Activated CD4-positive, alpha-beta T cell treated with anti-CD3 and anti-CD28 coated beads, Interleukin-2, amount 10 ng/mL, durations not matched to agents 7 days and 5 days (primary cell): ENCODE measurements around the gene SEPHS1. TPM values are rescaled to one million over a fixed set of nuclear protein-coding genes. Genes with fewer than 3 reads are reported as not detected.

Experiments used
- CTCF ChIA-PET: fragments of 350-600 bp; sonication (Branson Sonifier 250); formaldehyde crosslinking; loops from one replicate; lab custom pipeline; 2021; ENCODE audit warnings: antibody characterized with exemption; lab: Charles Lee
- POLR2A ChIA-PET: fragments of 350-600 bp; sonication (Branson Sonifier 250); formaldehyde crosslinking; loops from one replicate; lab custom pipeline; 2021; ENCODE audit warnings: antibody characterized with exemption; lab: Charles Lee
- DNase-seq: peaks from one replicate; pipeline ENCODE4 v3.0.0-alpha.2; 2020
- H3K27ac Mint-ChIP-seq: one replicate; pipeline ENCODE4 v1.8.0; 2021; ENCODE audit warnings: mild to moderate bottlenecking, moderate library complexity, mixed read lengths
- H3K27me3 Mint-ChIP-seq: one replicate; pipeline ENCODE4 v1.8.0; 2021; ENCODE audit warnings: mixed read lengths
- H3K36me3 Mint-ChIP-seq: one replicate; pipeline ENCODE4 v1.8.0; 2021; ENCODE audit warnings: low read depth, mixed read lengths
- H3K4me1 Mint-ChIP-seq: one replicate; pipeline ENCODE4 v1.8.0; 2021; ENCODE audit warnings: mixed read lengths
- H3K4me3 Mint-ChIP-seq: one replicate; pipeline ENCODE4 v1.8.0; 2021; ENCODE audit warnings: mild to moderate bottlenecking, moderate library complexity, mixed read lengths
- H3K9me3 Mint-ChIP-seq: one replicate; pipeline ENCODE4 v1.8.0; 2021; ENCODE audit warnings: mixed read lengths
- total RNA-seq, 2 experiments: library from RNA; stranded (reverse); gene quantifications; one replicate each; pipeline ENCODE4 v1.2.3, GENCODE V29; 2021

SEPHS1 gene
- total RNA-seq, 2 experiments from 2014 or later, result 74.4 to 74.9 TPM

DNA sequence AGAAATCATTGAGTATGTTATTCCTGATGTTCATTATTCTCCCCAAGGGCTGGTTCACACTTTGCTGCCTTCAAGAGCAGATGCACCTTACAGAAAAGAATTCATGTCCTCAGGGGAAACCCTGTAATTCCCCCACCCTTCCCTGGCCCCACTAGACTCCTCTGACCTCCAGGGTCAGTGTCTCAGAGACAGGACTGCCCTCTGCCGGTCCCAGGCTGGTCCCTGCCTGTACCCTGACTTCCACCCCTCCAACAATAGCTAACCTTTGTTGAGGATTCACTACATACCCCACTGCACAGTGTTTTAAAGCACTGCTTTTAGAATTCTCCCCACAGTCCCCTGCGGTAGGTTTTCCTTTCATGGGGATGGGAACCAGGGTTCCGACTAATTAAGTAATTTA, 4.4 kb upstream of the SEPHS1 start:
- Mint-ChIP-seq H3K36me3 (no peaks in the 10 kb centered on the region), H3K4me1 (peaks cover 38% of the 10 kb centered on the region), H3K27me3 (peaks cover 3% of the 10 kb centered on the region), H3K27ac (peak overlapping the region; percentile 78), H3K9me3 (no peaks in the 10 kb centered on the region), H3K4me3 (no peak overlapping the region)
- no peak for DNase-seq
- ChIA-PET CTCF (interaction anchor here (1.0 kb wide), 1 partner anchor 24 kb away, joined by 3 read pairs; no protein-coding TSS in a partner anchor), POLR2A (no interaction called here)

DNA sequence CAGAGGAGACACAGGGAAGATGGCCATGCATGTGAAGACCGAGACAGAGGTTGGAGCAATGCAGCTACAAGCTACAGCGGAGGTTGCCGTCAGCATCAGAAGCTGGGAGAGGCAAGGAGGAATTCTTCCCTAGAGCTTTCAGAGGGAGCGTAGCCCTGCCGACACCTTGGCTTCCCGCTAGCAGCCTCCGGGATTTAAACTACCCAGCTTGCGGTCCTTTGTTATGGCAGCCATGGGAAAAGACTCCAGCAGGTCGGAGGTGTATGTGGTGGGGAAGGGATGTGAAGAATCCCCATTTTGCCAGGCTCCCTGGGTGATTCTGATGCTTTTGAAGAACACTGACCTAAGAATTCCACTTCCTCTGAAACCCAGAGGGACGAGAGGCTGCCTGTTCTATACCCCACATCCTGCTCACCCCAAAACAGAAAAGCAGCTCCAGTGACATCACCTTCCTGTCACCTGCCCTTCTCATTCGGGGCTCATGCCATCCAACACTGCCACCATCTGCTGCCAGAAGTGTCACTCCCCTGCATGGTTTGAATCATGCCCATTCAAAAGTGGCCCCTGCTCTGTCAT, 3.3 kb upstream of the SEPHS1 start:
- Mint-ChIP-seq H3K4me1 (peaks cover 40% of the 10 kb centered on the region), H3K27me3 (peaks cover under 1% of the 10 kb centered on the region), H3K9me3 (no peaks in the 10 kb centered on the region), H3K4me3 (no peak overlapping the region), H3K27ac (peak overlapping the region; percentile 63), H3K36me3 (no peaks in the 10 kb centered on the region)
- ChIA-PET CTCF (interaction anchor here (0.6 to 3.9 kb wide), 3 partner anchors 49 to 894 kb away, joined by 3 to 19 read pairs (median 3); no protein-coding TSS in a partner anchor), POLR2A (no interaction called here)
- peak; percentile 69 for DNase-seq

- ChIA-PET POLR2A (interaction anchor here (0.6 kb wide), 1 partner anchor 9 kb away, joined by 5 read pairs; no protein-coding TSS in a partner anchor), CTCF (interaction anchor here (0.8 to 3.9 kb wide), 6 partner anchors 8 to 50 kb away, joined by 3 to 19 read pairs (median 4); partner anchors contain the start of gene PHYH)
- Mint-ChIP-seq H3K27ac (peak overlapping the region; percentile 98), H3K27me3 (no peaks in the 10 kb centered on the region), H3K4me3 (peak overlapping the region; percentile 91), H3K36me3 (peaks cover 7% of the 10 kb centered on the region), H3K9me3 (no peaks in the 10 kb centered on the region), H3K4me1 (peaks cover 57% of the 10 kb centered on the region)
- peak; percentile 42 for DNase-seq
Observed at GRCh38 chr10:13349463-13350274, 1.6 kb upstream of the SEPHS1 start.

- Mint-ChIP-seq H3K4me1 (peaks cover 65% of the 10 kb centered on the region), H3K27ac (peak overlapping the region; percentile 82), H3K4me3 (peak overlapping the region; percentile 51), H3K9me3 (no peaks in the 10 kb centered on the region), H3K36me3 (peaks cover 20% of the 10 kb centered on the region), H3K27me3 (no peaks in the 10 kb centered on the region)
- CTCF ChIA-PET, result no interaction called here
- POLR2A ChIA-PET, result no interaction called here
- DNase-seq, result peak; percentile 78
Observed at GRCh38 chr10:13347500-13348156, 465 bp downstream of the SEPHS1 start.

DNA sequence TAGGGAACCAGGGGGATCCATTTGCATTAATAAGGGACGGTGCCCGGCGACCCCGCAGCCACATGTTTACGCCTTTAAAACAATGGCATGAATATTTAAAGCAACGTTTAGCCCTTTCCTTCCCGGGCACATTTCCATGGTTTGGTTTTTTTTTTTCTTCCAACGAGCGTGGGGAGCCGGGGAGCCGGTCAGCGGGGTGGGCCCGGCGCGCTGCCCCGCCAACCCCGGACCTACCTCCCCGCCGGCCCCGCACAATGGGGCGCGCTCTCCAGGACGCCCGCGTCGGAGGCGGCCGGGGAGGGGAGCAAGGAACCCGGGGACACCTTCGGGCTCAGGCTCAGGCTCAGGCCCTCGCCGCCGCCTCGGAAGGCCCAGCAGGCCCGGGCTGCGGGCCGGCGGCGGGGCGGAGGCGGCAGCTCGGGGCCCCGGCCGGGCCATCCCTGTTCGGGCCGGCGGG, 1.0 kb downstream of the SEPHS1 start:
- Mint-ChIP-seq H3K9me3 (no peaks in the 10 kb centered on the region), H3K36me3 (peaks cover 20% of the 10 kb centered on the region), H3K27ac (peak overlapping the region; percentile 91), H3K27me3 (no peaks in the 10 kb centered on the region), H3K4me1 (peaks cover 62% of the 10 kb centered on the region), H3K4me3 (peak overlapping the region; percentile 86)
- DNase-seq, result peak; percentile 24
- POLR2A ChIA-PET, result no interaction called here
- CTCF ChIA-PET, result no interaction called here

DNA sequence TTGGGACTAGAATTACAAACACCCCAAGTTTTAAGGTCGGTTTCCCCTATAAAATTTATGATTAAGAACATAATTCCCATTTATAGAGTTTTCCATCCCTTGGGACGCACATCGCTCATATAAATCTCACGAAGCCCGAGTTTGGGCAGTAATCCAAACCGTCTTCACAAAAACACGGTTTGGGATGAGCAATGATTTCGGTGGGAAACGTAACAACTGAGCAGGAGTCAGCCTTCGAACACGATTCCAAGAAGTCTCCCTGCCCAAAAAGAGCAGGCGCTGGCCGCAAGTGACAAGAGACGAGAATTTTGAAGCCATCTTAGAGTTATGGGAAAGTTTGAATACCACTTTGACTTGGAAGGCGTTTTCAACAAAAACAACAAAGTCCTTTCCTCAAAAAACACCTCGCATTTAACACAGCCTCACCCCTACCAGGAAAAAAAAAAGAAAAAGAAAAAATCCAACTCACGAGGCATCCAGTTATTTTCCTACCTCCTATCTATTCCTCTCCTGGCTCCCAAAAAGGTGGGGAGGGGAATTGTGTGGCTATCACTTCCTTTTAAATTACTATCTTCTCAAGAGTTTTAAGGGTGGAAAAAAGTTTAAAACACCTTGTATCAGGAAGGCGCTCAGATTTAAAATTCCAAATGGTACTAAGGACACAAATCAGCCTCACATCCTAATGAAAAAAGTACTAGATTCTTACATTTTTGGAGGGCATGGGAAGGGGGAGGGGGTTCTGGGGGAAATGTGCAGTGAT, 1.6 kb downstream of the SEPHS1 start:
- Mint-ChIP-seq H3K4me3 (peak overlapping the region; percentile 86), H3K27me3 (no peaks in the 10 kb centered on the region), H3K9me3 (no peaks in the 10 kb centered on the region), H3K4me1 (peaks cover 56% of the 10 kb centered on the region), H3K27ac (peak overlapping the region; percentile 91), H3K36me3 (peaks cover 20% of the 10 kb centered on the region)
- ChIA-PET CTCF (no interaction called here), POLR2A (no interaction called here)
- no peak for DNase-seq

- Mint-ChIP-seq H3K36me3 (peaks cover 56% of the 10 kb centered on the region), H3K27ac (peak overlapping the region; percentile 91), H3K4me1 (peaks cover 56% of the 10 kb centered on the region), H3K4me3 (peak overlapping the region; percentile 65), H3K9me3 (no peaks in the 10 kb centered on the region), H3K27me3 (no peaks in the 10 kb centered on the region)
- DNase-seq, result peak; percentile 53
- POLR2A ChIA-PET, result interaction anchor here (0.7 kb wide), 1 partner anchor 9 kb away, joined by 5 read pairs; no protein-coding TSS in a partner anchor
- CTCF ChIA-PET, result interaction anchor here (0.6 to 1.4 kb wide), 4 partner anchors 9 to 1274 kb away, joined by 3 to 6 read pairs (median 4); no protein-coding TSS in a partner anchor
Observed at GRCh38 chr10:13340626-13341376, 7.3 kb downstream of the SEPHS1 start.

GRCh38 chr10:13340068-13340467, 8.0 kb downstream of the SEPHS1 start:
- Mint-ChIP-seq H3K36me3 (peaks cover 53% of the 10 kb centered on the region), H3K4me3 (peak overlapping the region; percentile 65), H3K9me3 (no peaks in the 10 kb centered on the region), H3K27me3 (no peaks in the 10 kb centered on the region), H3K4me1 (peaks cover 48% of the 10 kb centered on the region), H3K27ac (peak overlapping the region; percentile 91)
- DNase-seq, result no peak
- ChIA-PET POLR2A (interaction anchor here (0.7 kb wide), 1 partner anchor 10 kb away, joined by 5 read pairs; no protein-coding TSS in a partner anchor), CTCF (interaction anchor here (1.3 kb wide), 1 partner anchor 37 kb away, joined by 6 read pairs; no protein-coding TSS in a partner anchor)

DNA sequence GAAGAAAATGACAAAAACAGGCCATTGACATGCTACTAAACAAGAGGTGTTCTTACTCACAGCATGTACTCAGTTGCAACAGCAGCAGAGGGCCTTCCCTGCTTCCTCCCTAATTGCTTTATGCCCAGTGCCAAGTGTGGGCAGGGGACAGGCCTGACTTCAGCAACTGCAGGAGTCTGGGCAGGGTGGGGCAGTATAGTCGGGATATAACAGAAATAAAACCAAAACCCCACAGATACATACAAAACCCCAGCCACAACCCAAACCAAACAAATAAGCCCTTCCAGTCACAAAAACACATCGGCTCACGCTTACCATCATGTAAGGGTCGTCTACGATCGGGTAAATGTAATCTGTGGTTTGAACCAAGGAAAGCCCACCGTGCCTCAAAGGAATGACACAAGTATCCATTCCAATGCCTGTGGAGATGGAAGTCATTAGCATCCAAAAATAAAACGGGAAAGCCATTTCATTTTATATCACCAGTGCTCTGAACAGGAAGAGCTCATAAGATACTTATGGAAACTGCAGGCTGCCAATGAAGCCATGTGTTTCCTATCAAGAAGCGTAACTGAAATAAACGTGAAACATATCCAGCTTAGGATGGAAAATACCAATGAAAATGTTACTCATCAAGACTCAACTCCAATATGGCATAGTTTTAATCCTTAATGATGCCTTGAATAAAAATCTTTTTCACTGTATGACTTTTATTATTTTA, 9.5 kb downstream of the SEPHS1 start:
- Mint-ChIP-seq H3K4me1 (peaks cover 39% of the 10 kb centered on the region), H3K4me3 (no peak overlapping the region), H3K27ac (no peak overlapping the region), H3K36me3 (peaks cover 53% of the 10 kb centered on the region), H3K9me3 (no peaks in the 10 kb centered on the region), H3K27me3 (no peaks in the 10 kb centered on the region)
- CTCF ChIA-PET, result interaction anchor here (0.6 kb wide), 1 partner anchor 392 kb away, joined by 7 read pairs; no protein-coding TSS in a partner anchor
- no peak for DNase-seq
- POLR2A ChIA-PET, result interaction anchor here (0.6 kb wide), 1 partner anchor 446 kb away, joined by 3 read pairs; no protein-coding TSS in a partner anchor

DNA sequence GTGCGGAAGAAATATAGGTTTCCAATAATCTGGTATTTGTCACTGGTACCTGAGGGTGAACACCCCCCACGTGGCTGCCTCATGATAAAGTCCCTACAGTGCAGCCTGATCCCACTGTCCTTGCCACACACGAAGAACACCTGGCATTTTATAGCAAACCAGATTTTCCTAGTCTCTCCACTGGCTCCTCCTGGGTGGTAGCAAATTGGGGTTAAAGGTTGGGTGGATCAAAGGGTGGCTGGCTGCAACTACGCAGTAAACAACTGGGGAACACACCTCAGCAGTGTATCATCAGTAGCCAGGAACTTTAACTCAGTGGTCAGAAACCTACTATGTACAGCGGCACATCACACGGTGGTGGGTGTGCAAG, 10.3 kb downstream of the SEPHS1 start:
- H3K4me1 Mint-ChIP-seq, result peaks cover 34% of the 10 kb centered on the region
- DNase-seq, result no peak
- H3K27ac Mint-ChIP-seq, result peak overlapping the region; percentile 27
- no peaks in the 10 kb centered on the region for H3K27me3 Mint-ChIP-seq
- no peak overlapping the region for H3K4me3 Mint-ChIP-seq
- POLR2A ChIA-PET, result interaction anchor here (0.6 kb wide), 1 partner anchor 447 kb away, joined by 3 read pairs; no protein-coding TSS in a partner anchor
- CTCF ChIA-PET, result no interaction called here
- H3K36me3 Mint-ChIP-seq, result peaks cover 50% of the 10 kb centered on the region
- no peaks in the 10 kb centered on the region for H3K9me3 Mint-ChIP-seq
